Stimulated activated CD4-positive, alpha-beta T cell treated with anti-CD3 and anti-CD28 coated beads, TNF-alpha, amount 100 ng/mL, for 4 hours (primary cell): Measurements from ENCODE around the gene DAB2IP.
"Not testable (repeated sequence)": the region's sequence is repeated elsewhere in the genome, so short reads cannot be mapped to it uniquely, and the experiment has no call there.

Experiments
- DNase-seq, 3 experiments: peaks; one replicate each; pipeline ENCODE4 v3.0.0-alpha.2; 2020; ENCODE audit warnings: low read depth in 3 of 3

DAB2IP gene

GRCh38 chr9:121725008-121725775, 73.8 kb downstream of the DAB2IP start:
- no peak for DNase-seq

- no peak for DNase-seq
Observed at GRCh38 chr9:121727295-121728020, 76.0 kb downstream of the DAB2IP start.

GRCh38 chr9:121728916-121729315, 77.5 kb downstream of the DAB2IP start:
- DNase-seq: no peak

- DNase-seq: no peak
Observed at GRCh38 chr9:121729769-121730562, 78.5 kb downstream of the DAB2IP start.

- DNase-seq: no peak
Observed at GRCh38 chr9:121731090-121731489, 79.7 kb downstream of the DAB2IP start.

GRCh38 chr9:121731919-121732318, 80.5 kb downstream of the DAB2IP start:
- no peak for DNase-seq

GRCh38 chr9:121732389-121732788, 81.0 kb downstream of the DAB2IP start:
- DNase-seq: no peak

GRCh38 chr9:121732886-121733285, 81.5 kb downstream of the DAB2IP start:
- no peak for DNase-seq

- DNase-seq: no peak
Observed at GRCh38 chr9:121734465-121734864, 83.0 kb downstream of the DAB2IP start.

GRCh38 chr9:121735065-121735792, 83.8 kb downstream of the DAB2IP start:
- no peak for DNase-seq

GRCh38 chr9:121735793-121736770, 84.6 kb downstream of the DAB2IP start:
- no peak for DNase-seq

- DNase-seq: no peak
Observed at GRCh38 chr9:121736934-121737462, 85.6 kb downstream of the DAB2IP start.

- no peak for DNase-seq
Observed at GRCh38 chr9:121737481-121737931, 86.1 kb downstream of the DAB2IP start.

- no peak for DNase-seq
Observed at GRCh38 chr9:121738411-121738810, 87.0 kb downstream of the DAB2IP start.

- no peak for DNase-seq
Observed at GRCh38 chr9:121738968-121739367, 87.5 kb downstream of the DAB2IP start.

- DNase-seq: no peak
Observed at GRCh38 chr9:121739971-121740370, 88.5 kb downstream of the DAB2IP start.

GRCh38 chr9:121741228-121741918, 89.9 kb downstream of the DAB2IP start:
- DNase-seq: no peak

GRCh38 chr9:121741919-121742283, 90.5 kb downstream of the DAB2IP start:
- not testable (repeated sequence) for DNase-seq

GRCh38 chr9:121742923-121743322, 91.5 kb downstream of the DAB2IP start:
- DNase-seq: no peak
